Nephron progenitor cell (in vitro differentiated cells): ENCODE results near the gene NCF2.

ENCODE experiments used
- DNase-seq: peaks from one replicate; pipeline ENCODE4 v3.0.0; 2021
- H3K27ac Mint-ChIP-seq: 2 replicates; pipeline ENCODE4 v1.8.0; 2021; ENCODE audit warnings: mild to moderate bottlenecking, moderate library complexity, mixed read lengths
- H3K27me3 Mint-ChIP-seq: 2 replicates; pipeline ENCODE4 v1.8.0; 2021; ENCODE audit warnings: mild to moderate bottlenecking, low read depth, mixed read lengths; ENCODE audit not compliant: poor library complexity
- H3K36me3 Mint-ChIP-seq: 2 replicates; pipeline ENCODE4 v1.8.0; 2021; ENCODE audit warnings: low read depth, mixed read lengths
- H3K4me1 Mint-ChIP-seq: 2 replicates; pipeline ENCODE4 v1.8.0; 2021; ENCODE audit warnings: mixed read lengths
- H3K4me3 Mint-ChIP-seq: 2 replicates; pipeline ENCODE4 v1.8.0; 2021; ENCODE audit warnings: mild to moderate bottlenecking, moderate library complexity, mixed read lengths
- H3K9me3 Mint-ChIP-seq: 2 replicates; pipeline ENCODE4 v1.8.0; 2021; ENCODE audit warnings: mild to moderate bottlenecking, moderate library complexity, mixed read lengths
- TF ChIP-seq, protein P1 (sequence below): fragments of 200-600 bp; sonication (generic); IDR thresholded peaks from 2 replicates; pipeline ENCODE4 v1.5.0; 2021; ENCODE audit warnings: antibody characterized with exemption

NCF2 gene

DNA sequence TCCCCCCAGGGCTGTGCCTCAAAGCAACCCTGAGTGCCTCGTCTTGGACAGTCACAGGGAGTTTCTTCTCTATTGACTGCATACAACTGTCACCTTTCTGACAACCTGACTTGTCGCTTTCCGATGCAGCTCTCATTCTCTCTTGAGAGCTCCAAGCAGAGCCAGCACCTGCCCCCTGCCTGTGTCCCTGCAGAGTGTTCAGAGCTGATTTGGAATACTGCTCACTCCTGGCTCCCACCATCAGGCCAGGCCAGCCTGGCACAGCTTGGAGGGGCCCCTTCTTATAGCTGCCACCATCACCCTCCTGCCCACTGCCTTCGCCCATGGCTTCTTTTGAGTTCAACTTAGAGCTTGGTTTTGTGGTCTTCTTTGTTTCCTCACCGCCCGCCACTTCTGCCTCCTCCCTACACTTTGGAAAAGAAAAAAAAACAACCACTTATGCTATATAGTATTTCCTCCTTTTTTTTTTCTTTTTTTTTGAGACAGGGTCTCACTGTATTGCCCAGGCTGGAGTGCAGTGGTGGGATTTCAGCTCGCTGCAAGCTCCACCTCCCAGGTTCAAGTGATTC, 12.3 kb downstream of the NCF2 start:
- Mint-ChIP-seq H3K27ac (peak overlapping the region; percentile 39), H3K4me1 (peaks cover 36% of the 10 kb centered on the region), H3K27me3 (peaks cover 3% of the 10 kb centered on the region), H3K4me3 (no peak overlapping the region), H3K9me3 (no peaks in the 10 kb centered on the region), H3K36me3 (no peaks in the 10 kb centered on the region)
- no peak for DNase-seq
- TF ChIP-seq, protein P1, sequence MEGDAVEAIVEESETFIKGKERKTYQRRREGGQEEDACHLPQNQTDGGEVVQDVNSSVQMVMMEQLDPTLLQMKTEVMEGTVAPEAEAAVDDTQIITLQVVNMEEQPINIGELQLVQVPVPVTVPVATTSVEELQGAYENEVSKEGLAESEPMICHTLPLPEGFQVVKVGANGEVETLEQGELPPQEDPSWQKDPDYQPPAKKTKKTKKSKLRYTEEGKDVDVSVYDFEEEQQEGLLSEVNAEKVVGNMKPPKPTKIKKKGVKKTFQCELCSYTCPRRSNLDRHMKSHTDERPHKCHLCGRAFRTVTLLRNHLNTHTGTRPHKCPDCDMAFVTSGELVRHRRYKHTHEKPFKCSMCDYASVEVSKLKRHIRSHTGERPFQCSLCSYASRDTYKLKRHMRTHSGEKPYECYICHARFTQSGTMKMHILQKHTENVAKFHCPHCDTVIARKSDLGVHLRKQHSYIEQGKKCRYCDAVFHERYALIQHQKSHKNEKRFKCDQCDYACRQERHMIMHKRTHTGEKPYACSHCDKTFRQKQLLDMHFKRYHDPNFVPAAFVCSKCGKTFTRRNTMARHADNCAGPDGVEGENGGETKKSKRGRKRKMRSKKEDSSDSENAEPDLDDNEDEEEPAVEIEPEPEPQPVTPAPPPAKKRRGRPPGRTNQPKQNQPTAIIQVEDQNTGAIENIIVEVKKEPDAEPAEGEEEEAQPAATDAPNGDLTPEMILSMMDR: no peak

DNA sequence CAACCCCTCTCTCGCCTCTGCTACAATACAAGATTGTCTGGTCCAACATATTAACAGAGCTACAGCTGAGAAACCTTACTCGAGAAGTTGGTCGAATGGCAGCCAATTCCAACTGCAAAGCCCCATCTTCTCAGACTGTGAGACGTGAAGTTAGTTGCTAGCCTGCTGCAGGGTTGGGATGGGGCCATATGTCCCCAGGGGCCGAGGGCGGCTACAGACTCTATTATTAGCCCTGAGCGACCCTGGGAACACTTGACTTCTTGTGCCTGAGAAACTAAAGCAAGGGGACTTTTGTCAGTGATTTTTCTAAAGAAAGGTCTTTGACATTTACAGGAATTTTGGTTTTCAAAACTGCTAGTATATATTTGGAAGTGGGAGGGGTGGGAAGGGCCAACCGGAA, 13.7 kb downstream of the NCF2 start:
- TF ChIP-seq, protein P1: no peak
- Mint-ChIP-seq H3K27ac (no peak overlapping the region), H3K36me3 (no peaks in the 10 kb centered on the region), H3K4me3 (no peak overlapping the region), H3K27me3 (peaks cover 9% of the 10 kb centered on the region), H3K9me3 (no peaks in the 10 kb centered on the region), H3K4me1 (peaks cover 27% of the 10 kb centered on the region)
- no peak for DNase-seq

DNA sequence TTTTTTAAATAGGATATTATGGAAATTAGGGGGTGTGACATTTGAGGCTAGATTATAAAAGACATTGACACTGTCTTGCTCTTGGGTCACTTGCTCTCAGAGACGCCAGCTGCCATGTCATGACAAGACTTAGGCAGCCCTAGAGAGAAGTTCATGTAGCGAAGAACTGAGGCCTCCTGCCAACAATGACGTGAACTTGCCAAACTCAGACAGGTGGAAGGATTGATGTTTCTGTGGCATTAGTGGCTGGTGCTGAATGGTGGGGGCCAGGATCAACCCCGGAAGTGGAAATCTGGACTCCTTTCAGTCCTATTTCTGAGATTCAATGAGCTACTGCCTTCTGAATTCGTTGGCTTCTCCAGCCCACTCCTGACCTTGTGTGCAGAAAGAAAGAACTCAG, 14.7 kb downstream of the NCF2 start:
- H3K27me3 Mint-ChIP-seq: peaks cover 9% of the 10 kb centered on the region
- no peak for DNase-seq
- H3K27ac Mint-ChIP-seq: peak overlapping the region; percentile 57
- H3K4me1 Mint-ChIP-seq: peaks cover 23% of the 10 kb centered on the region
- H3K4me3 Mint-ChIP-seq: no peak overlapping the region
- H3K9me3 Mint-ChIP-seq: no peaks in the 10 kb centered on the region
- TF ChIP-seq, protein P1: no peak
- no peaks in the 10 kb centered on the region for H3K36me3 Mint-ChIP-seq

DNA sequence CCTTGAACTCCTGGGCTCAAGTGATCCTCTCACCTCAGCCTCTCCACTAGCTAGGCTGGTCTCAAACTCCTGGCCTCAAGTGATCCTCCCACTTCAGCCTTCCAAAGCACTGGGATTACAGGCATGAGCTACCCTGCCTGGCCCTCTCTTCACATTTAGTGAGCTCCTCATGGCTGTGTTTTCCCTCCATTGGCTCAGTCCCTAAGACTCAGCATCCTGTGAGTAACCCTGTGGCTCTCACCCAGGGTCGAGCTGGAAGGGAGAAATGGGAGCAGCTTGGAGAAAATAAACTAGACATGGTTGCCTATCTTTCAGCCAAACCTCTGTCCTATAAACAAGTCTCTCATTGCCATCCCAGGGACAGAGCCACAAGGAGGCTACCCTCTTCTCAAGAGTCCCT, 17.5 kb downstream of the NCF2 start:
- Mint-ChIP-seq H3K27me3 (peaks cover 9% of the 10 kb centered on the region), H3K4me3 (no peak overlapping the region), H3K4me1 (peaks cover 26% of the 10 kb centered on the region), H3K27ac (no peak overlapping the region), H3K9me3 (no peaks in the 10 kb centered on the region), H3K36me3 (no peaks in the 10 kb centered on the region)
- no peak for DNase-seq
- TF ChIP-seq, protein P1: no peak

DNA sequence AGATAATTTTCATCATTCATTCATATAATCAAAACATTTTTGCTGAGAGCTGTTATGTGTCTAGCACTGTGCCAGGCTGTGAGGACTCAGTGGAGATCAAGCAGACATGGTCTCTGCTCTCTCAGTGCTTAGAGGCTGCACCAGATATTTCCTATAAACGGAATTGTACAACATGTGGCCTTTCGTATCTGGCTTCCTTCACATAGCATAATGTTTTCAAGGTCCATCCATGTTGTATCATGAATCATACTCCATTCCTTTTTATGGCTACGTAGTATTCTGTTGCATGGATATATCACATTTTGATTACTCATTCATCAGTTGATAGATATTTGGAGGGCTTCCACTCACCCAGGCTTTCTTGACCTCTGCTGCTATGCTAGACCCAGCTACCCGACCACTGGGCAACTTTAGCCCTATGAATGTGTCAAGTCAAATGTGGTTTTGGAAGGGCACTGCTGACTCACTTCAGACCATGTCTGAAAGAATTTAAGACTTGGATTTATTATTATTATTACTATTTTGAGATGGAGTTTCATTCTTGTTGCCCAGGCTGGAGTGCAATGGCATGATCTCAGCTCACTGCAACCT, 18.5 kb downstream of the NCF2 start:
- H3K9me3 Mint-ChIP-seq: no peaks in the 10 kb centered on the region
- H3K36me3 Mint-ChIP-seq: no peaks in the 10 kb centered on the region
- H3K27me3 Mint-ChIP-seq: peaks cover 9% of the 10 kb centered on the region
- TF ChIP-seq, protein P1: no peak
- no peak overlapping the region for H3K27ac Mint-ChIP-seq
- peaks cover 26% of the 10 kb centered on the region for H3K4me1 Mint-ChIP-seq
- no peak for DNase-seq
- no peak overlapping the region for H3K4me3 Mint-ChIP-seq

DNA sequence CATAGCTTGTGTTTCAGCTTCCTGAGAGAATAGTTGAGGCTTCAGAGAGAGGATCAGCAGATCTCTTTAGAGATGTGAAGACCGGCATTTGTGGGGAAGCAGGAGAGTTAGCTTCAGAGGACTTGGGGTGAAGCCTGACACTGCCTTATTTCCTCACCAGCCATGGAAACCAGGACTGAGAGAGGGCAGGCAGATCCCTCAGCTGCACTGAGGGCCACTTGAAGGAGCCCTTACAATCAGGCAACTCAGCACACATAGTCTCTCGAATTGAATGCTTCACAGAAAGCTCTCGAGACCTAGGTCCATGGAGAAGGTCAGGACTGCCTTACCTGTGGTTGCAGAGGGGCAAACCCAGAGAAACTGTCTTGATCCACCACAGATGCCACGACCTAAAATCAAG, 19.8 kb downstream of the NCF2 start:
- Mint-ChIP-seq H3K27ac (no peak overlapping the region), H3K4me1 (peaks cover 18% of the 10 kb centered on the region), H3K9me3 (no peaks in the 10 kb centered on the region), H3K36me3 (no peaks in the 10 kb centered on the region), H3K4me3 (no peak overlapping the region), H3K27me3 (peaks cover 7% of the 10 kb centered on the region)
- no peak for DNase-seq
- TF ChIP-seq, protein P1: no peak
